Spleen (tissue), 3 donors: ENCODE results near the gene ABHD17C.

Experiments
- POLR2A ChIP-seq, 3 donors: fragments of 450-650 bp; IDR thresholded peaks; one replicate each; pipeline ENCODE4 v1.5.1; 2017; ENCODE audit warnings: antibody characterized with exemption in 3 of 3, mild to moderate bottlenecking in 1 of 3
- POLR2AphosphoS5 ChIP-seq, 3 donors: sonication (generic); formaldehyde crosslinking; IDR thresholded peaks; one replicate each; pipeline ENCODE4 v1.5.1; 2017; ENCODE audit warnings: antibody characterized with exemption in 3 of 3

DNA sequence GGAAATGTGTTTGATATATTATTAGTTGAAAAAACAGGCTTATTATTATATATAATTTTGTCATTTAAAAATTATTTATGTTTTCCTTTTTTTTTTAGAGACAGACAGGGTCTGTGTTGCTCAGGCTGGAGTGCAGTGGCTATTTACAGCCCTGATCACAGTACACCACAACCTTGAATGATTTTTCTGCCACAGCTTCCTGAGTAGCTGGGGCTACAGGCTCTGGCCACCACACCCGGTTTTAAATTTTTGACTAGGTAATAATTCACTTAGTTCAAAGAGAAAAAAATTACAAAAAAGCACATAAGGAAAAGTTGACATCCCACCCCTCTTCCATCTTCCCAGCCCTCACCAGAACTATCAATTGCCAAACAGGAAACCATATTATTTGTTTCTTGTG, 79.4 kb downstream of the ABHD17C start:
- TF ChIP-seq POLR2A (IDR thresholded peaks at IDR 0.05) (no peak), POLR2AphosphoS5 (IDR thresholded peaks at IDR 0.05) (no peak)
